Esophagus squamous epithelium (tissue), 4 donors: Measurements from ENCODE around the gene COPS7B.

Source experiments
- POLR2A ChIP-seq, 4 donors: fragments of 450-650 bp; IDR thresholded peaks; one replicate each; pipeline ENCODE4 v1.6.1; 2017; ENCODE audit warnings: antibody characterized with exemption in 4 of 4, mild to moderate bottlenecking in 4 of 4, moderate library complexity in 3 of 4
- TF ChIP-seq, protein P1 (sequence below), 6 experiments: fragments of 450-650 bp in 4 of 6; fragments of 200-600 bp in 2 of 6; sonication (generic) in 2 of 6; IDR thresholded peaks; one replicate each; pipeline ENCODE4 v1.5.1; 2016 to 2019; ENCODE audit warnings: antibody characterized with exemption in 6 of 6, mild to moderate bottlenecking in 4 of 6, moderate library complexity in 4 of 6

DNA sequence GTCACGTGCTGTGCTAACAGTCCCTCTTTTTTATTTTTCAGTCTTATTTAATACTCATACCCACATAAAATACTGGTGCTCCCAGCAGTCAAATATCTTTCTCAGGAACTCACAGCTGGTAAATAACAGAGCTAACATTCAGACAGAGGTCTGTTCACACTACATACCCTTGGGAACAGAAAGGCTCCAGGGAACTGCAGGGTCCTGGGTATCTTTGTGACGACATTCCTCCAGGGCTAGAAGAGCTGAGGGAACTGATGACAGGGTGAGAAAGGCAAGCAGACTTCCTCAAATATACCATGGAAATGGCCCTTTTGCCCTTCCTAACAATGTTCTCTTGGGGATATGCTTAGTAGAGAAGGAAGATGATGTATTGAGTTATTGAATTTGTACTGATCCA is 24.5 kb upstream of the COPS7B start:
- no peak for TF ChIP-seq POLR2A (IDR thresholded peaks at IDR 0.05)
- TF ChIP-seq, protein P1, sequence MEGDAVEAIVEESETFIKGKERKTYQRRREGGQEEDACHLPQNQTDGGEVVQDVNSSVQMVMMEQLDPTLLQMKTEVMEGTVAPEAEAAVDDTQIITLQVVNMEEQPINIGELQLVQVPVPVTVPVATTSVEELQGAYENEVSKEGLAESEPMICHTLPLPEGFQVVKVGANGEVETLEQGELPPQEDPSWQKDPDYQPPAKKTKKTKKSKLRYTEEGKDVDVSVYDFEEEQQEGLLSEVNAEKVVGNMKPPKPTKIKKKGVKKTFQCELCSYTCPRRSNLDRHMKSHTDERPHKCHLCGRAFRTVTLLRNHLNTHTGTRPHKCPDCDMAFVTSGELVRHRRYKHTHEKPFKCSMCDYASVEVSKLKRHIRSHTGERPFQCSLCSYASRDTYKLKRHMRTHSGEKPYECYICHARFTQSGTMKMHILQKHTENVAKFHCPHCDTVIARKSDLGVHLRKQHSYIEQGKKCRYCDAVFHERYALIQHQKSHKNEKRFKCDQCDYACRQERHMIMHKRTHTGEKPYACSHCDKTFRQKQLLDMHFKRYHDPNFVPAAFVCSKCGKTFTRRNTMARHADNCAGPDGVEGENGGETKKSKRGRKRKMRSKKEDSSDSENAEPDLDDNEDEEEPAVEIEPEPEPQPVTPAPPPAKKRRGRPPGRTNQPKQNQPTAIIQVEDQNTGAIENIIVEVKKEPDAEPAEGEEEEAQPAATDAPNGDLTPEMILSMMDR (IDR thresholded peaks at IDR 0.05) = no peak
